ENCODE results near the gene BABAM2.
"Not testable (repeated sequence)": the region's sequence is repeated elsewhere in the genome, so short reads cannot be mapped to it uniquely, and the experiment has no call there.

Gene BABAM2

DNA sequence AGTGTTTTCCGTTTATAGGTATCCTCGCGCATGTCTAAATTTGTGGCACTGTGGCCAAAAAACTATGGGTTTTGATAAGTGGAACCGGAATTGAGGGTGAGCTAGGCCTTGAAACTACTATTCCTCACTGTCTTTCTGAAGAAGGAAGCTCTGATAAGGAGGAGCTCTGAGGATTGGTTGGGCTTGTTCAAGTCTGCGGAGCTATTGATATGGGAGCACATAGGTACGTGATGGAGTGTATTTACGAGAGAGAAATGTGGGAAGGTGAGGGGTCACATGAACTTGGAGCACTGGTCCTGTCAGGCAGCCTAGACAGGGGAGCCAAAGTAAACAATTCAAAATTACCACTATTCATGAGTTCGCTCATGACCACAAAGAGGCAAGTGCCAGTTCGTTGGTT, 131.4 kb downstream of the BABAM2 start:
- H3K4me3 ChIP-seq (ENCODE audit: low read length): no peak overlapping the region
- no peak for TF ChIP-seq ZNF274 (IDR thresholded peaks at IDR 0.05; ENCODE audit: low read depth, low read length)

DNA sequence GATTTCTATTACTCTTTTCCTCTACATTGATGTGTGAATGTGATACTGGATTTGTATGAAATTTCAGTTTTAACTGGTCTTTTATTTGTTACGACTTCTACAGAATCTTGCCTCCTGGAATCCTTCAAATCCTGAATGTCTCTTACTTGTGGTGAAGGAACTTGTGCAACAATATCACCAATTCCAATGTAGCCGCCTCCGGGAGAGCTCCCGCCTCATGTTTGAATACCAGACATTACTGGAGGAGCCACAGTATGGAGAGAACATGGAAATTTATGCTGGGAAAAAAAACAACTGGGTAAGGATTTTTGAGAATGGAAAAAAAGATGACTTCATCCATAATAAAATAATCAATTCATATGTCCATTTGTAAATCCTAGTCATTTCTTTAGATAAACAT, 134.6 kb downstream of the BABAM2 start:
- H3K4me3 ChIP-seq (ENCODE audit: low read length): no peak overlapping the region
- TF ChIP-seq ZNF274 (IDR thresholded peaks at IDR 0.05; ENCODE audit: low read depth, low read length): no peak

DNA sequence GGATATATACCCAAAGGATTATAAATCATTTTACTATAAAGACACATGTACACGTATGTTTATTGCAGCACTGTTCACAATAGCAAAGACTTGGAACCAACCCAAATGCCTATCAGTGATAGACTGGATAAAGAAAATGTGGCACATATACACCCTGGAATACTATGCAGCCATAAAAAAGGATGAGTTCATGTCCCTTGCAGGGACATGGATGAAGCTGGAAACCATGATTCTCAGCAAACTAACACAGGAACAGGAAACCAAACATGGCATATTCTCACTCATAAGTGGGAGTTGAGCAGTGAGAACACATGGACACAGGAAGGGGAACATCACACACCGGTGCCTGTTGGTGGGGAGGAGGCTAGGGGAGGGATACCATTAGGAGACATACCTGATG, 135.7 kb downstream of the BABAM2 start:
- not testable (repeated sequence) for H3K4me3 ChIP-seq (ENCODE audit: low read length)

DNA sequence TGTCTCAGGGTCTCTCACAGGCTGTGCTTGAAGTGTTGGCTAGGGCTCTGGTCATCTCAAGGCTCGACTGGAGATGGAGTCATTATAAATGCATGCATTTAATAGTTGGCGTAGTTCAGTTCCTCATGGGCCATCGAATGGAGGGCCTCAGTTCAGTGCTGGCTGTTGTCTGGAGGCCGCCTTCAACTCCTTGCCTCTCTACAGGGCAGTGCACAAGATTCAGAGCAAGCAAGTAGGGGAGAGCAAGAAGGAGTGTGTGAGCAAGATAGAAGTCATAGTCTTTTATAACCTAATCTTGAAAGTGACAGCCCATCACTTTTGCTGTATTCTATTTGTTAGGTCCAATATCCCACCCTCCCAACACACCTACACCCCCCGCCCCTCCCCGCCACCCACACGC, 137.5 kb downstream of the BABAM2 start:
- no peak for TF ChIP-seq ZNF274 (IDR thresholded peaks at IDR 0.05; ENCODE audit: low read depth, low read length)
- no peak overlapping the region for H3K4me3 ChIP-seq (ENCODE audit: low read length)

DNA sequence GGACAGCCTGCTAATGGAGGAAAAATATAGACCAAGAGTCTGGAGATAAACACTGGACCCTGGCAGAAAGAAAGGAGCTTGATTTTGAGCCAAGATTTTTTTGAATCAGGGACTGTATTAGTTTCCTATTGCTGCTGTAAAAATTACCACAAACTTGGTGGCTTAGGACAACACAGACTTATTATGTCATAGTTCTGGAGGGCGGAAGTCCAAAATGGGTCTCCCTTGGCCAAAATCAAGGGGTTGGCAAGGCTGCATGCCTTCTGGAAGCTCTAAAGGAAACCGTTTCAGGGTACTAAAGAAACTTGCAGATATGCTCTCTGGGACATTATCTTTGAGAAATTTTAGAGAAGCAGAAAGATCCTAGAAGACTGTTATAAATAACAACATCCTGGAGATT, 140.1 kb downstream of the BABAM2 start:
- no peak for TF ChIP-seq ZNF274 (IDR thresholded peaks at IDR 0.05; ENCODE audit: low read depth, low read length)
- no peak overlapping the region for H3K4me3 ChIP-seq (ENCODE audit: low read length)

DNA sequence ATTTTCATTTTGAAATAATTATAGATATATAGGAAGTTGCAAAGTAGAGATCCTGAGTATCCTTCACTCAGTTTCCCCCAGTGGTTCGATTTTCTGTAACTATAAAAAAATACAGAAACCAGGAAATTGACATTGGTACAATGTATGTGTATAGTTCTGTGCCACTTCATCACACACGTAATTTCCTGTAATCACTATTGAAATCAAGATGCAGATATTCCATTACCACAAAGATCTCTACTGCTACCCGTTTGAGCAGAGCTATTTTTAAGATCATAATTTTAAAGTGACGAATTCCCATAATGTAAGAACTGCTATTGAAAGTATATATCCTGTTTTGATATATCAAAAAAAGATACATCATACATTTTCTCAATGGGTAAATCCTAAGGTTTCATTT, 142.3 kb downstream of the BABAM2 start:
- no peak overlapping the region for H3K4me3 ChIP-seq (ENCODE audit: low read length)
- no peak for TF ChIP-seq ZNF274 (IDR thresholded peaks at IDR 0.05; ENCODE audit: low read depth, low read length)

DNA sequence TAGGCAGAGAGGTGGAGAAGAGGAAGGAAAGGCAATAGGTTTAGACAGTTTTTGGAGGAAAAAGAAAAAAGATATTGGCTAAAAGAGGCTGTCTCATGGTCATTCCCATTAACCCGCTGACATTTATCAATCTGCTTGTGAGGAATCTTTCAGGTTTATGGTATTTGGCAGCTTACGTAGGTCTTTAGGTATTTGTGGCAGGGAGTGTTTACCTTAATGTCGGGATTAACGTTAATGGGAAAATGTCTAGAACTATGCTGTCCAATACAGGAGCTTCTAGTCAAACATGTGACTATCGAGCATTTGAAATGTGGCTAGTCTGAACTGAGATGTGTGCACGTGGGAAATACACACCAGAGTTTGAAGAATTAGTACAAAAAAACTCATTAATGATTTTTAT, 144.2 kb downstream of the BABAM2 start:
- no peak overlapping the region for H3K4me3 ChIP-seq (ENCODE audit: low read length)

DNA sequence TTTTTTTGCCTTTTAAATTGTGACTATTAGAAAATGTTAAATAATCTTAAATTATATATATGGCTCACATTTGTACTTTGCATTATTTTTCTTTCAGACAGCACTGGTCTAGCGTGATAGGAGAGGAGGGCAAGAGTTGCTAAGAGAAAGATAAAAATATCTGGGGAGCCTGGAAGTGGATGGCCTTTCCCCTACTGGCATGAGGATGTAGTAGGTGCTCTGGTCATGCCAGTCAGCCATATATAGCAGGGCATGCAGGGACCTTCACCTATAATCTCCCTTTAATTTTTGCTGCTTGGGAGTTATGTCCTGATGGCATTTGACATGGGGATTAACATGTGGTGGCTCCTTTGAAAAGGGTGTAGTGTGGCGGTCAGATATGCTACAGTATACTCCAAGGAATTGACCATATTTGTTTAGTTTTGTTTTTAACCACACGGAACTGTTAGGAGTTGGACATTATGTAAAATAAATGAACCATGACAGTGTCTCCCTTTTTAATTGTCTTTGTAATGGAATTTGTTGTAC, 144.7 kb downstream of the BABAM2 start:
- no peak for TF ChIP-seq ZNF274 (IDR thresholded peaks at IDR 0.05; ENCODE audit: low read depth, low read length)
- H3K4me3 ChIP-seq (ENCODE audit: low read length): no peak overlapping the region

More for the DNA sequence above, 144.2 kb downstream of the BABAM2 start:
- no peak for TF ChIP-seq ZNF274 (IDR thresholded peaks at IDR 0.05; ENCODE audit: low read depth, low read length)

DNA sequence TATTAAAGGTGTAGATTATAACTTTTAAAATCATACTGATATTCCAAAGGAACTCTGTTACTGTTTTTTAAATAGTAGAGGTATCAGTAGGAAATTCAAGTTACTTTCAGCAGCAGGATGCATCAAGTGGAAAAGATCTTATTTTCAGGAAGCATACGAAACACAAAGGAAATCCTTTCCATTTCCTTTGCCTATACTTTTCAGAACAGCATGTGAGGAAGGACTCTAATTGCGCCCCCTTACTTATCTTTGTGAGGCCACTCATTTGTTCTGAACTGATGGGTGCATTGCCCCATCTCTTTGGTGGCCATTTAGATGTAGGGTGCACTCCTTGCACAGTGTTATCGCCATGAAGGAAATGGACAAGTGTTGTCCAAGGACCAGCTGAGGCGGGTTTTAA, 145.3 kb downstream of the BABAM2 start:
- TF ChIP-seq ZNF274 (IDR thresholded peaks at IDR 0.05; ENCODE audit: low read depth, low read length): no peak
- no peak overlapping the region for H3K4me3 ChIP-seq (ENCODE audit: low read length)

DNA sequence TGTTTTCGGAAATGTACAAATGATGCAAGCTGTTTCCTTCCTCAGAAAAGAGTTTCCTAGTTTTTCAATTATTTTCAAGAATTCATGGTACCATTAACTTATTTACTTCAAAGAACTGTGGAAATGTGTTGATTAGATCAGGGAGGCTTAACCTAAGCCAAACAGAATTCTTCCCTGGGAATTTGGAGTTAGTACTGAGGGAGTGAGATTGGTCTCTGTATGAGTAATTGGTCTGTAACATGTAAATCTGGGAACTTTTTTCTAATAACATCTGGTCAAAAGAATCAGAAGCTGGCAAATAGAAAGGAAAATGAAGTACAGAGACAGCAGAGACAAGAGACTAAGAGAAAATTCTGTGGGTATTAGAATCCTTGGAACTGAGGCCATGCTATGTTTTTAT, 145.8 kb downstream of the BABAM2 start:
- no peak for TF ChIP-seq ZNF274 (IDR thresholded peaks at IDR 0.05; ENCODE audit: low read depth, low read length)
- H3K4me3 ChIP-seq (ENCODE audit: low read length): no peak overlapping the region

DNA sequence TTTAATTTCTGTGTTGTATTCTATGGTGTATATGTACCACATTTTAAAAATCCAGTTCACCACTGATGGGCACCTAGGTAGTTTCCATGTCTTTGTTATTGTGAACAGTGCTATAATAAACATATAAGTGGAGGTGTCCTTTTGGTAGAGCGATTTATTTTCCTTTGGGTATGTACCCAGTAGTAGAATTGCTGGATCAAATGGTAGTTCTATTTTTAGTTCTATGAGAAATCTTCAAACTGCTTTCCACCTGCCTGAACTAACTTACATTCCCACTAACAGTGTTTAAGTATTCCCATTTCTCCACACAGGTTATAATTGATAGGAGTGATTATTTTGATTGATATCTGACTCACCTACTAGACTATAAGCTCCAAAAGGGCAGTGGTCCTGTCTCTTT, 148.2 kb downstream of the BABAM2 start:
- H3K4me3 ChIP-seq (ENCODE audit: low read length): no peak overlapping the region
- no peak for TF ChIP-seq ZNF274 (IDR thresholded peaks at IDR 0.05; ENCODE audit: low read depth, low read length)

DNA sequence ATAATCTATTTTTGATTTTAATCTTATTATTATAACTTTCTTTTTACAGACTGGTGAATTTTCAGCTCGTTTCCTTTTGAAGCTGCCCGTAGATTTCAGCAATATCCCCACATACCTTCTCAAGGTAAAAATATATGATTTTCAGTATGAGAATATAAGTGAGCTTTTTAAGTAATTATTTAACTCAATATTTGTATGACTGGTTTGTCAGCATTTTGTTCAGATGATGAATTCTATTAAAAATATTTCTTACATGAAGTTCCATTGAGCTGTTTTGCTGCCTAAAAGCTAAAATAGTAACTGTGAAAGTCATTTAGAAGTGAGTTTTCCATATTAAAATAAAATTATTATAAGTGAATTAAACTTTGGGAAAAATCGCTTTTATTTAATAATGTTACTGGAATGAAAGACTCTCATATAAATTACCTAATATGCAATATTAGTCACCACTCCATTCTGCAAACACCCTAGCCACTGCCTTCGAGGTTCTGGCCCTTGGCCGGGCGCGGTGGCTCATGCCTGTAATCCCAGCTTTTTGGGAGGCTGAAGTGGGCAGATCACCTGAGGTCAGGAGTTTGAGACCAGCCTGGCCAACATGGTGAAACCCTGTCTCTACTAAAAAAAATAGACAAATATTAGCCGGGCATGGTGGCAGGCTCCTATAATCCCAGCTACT, 155.3 kb downstream of the BABAM2 start:
- no peak overlapping the region for H3K4me3 ChIP-seq (ENCODE audit: low read length)
- no peak for TF ChIP-seq ZNF274 (IDR thresholded peaks at IDR 0.05; ENCODE audit: low read depth, low read length)

DNA sequence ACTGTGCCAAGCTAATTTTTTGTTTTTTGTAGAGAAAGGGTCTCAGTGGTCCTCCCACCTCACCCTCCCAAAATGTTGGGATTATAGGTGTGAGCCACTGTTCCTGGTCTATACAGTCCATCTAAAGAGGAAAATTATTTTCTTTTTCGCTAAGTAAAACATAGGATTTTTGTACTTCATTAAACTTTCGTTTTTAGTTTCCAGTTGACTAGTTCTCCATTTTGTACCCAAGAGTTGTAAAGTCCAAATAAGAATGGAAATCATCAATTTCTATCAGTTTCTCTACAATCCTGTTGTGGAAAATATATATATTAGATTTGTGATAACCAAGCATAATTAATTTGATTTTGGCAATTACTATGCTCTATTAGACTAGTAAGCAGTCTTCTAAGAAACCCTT, 156.4 kb downstream of the BABAM2 start:
- TF ChIP-seq ZNF274 (IDR thresholded peaks at IDR 0.05; ENCODE audit: low read depth, low read length): no peak
- no peak overlapping the region for H3K4me3 ChIP-seq (ENCODE audit: low read length)

DNA sequence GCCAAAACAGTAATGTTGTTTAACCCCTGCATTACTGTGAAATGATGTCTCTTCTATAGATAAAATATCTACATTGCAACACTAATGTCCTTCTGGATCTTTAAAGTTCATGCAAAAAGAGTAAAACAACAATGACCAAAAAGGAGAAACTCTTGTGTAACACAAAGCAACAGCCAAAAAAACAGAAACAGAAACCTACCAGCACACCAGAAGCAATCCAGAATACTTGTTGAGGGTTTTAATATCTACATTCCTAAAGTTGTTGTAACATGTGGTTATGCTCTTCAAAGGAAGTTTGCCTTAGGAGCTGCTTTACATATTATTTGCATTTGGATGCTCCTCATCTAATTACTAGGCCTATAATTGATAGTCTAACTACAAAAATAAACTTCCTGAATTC, 157.2 kb downstream of the BABAM2 start:
- H3K4me3 ChIP-seq (ENCODE audit: low read length): no peak overlapping the region
- TF ChIP-seq ZNF274 (IDR thresholded peaks at IDR 0.05; ENCODE audit: low read depth, low read length): no peak

DNA sequence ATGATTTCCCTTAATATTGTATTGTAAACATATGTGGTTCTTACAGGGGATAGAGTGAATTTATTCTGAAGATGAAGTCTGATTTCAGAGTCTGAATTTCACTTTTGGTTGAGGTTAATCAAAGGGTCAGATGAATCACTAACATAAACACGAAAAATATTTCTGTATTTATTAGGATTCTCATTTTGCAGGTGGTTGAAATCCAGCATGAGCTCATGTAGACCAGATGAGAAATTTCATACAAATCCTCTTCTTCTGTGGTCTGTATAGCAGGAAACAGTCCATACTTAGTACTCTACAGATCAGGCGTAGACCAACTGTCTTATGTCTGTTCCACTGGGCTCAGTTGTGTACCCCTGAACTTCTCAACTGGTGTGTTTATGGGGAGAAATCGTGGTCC, 157.8 kb downstream of the BABAM2 start:
- no peak for TF ChIP-seq ZNF274 (IDR thresholded peaks at IDR 0.05; ENCODE audit: low read depth, low read length)
- H3K4me3 ChIP-seq (ENCODE audit: low read length): no peak overlapping the region

DNA sequence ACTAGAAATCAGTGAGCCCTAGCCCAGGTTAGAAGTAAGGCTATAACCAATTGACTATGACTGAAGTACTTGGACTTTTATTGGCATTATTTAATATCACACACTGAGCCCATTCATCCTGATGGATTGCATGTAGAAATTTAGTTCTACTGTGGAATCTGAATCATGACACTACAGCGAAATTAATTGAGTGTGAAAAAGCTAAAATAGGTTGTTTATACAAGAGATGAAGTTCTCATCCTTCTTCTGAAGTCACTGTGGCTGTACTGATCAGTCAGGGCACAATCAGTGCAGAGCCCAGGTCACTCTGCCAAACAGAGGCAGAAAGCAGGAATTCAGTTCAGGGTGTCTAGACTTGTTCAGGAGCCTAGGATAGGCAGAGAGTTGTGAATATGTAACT, 158.9 kb downstream of the BABAM2 start:
- TF ChIP-seq ZNF274 (IDR thresholded peaks at IDR 0.05; ENCODE audit: low read depth, low read length): no peak
- no peak overlapping the region for H3K4me3 ChIP-seq (ENCODE audit: low read length)
